Prostate gland (tissue), 2 donors: Measurements from ENCODE around the gene COTL1. TPM values are rescaled to one million over a fixed set of nuclear protein-coding genes. Genes with fewer than 3 reads are reported as not detected.
A peak's percentile ranks its signal among the peaks of the same experiment; 100 is the strongest.

Experiments used
- DNase-seq: peaks from one replicate; pipeline ENCODE4 v3.0.0-alpha.2; 2019; ENCODE audit warnings: low spot score
- H3K27ac ChIP-seq, 2 donors: fragments of 200-600 bp; sonication (generic); 2 replicates each; pipeline ENCODE4 v1.5.1; 2017 to 2019
- H3K27me3 ChIP-seq: fragments of 200-600 bp; sonication (generic); replicated peaks from 2 replicates; pipeline ENCODE4 v1.5.1; 2019; ENCODE audit not compliant: insufficient read depth
- H3K36me3 ChIP-seq, 2 donors: fragments of 200-600 bp; sonication (generic); 1 replicate in 1 of 2; 2 replicates in 1 of 2; pipeline versions ENCODE4 v1.5.1 to v1.8.1; 2017 to 2019
- H3K4me1 ChIP-seq: fragments of 200-600 bp; sonication (generic); replicated peaks from 2 replicates; pipeline ENCODE4 v1.5.1; 2019
- H3K4me3 ChIP-seq, 2 donors: fragments of 200-600 bp; sonication (generic); 2 replicates each; pipeline ENCODE4 v1.5.1; 2017 to 2019
- H3K9me3 ChIP-seq: fragments of 200-600 bp; sonication (generic); 2 replicates; pipeline ENCODE4 v1.5.1; 2017
- CTCF ChIP-seq, 4 experiments: fragments of 200-600 bp in 2 of 4; fragments of 450-650 bp in 2 of 4; sonication (generic) in 2 of 4; IDR thresholded peaks; 1 replicate in 3 of 4; 2 replicates in 1 of 4; pipeline ENCODE4 v1.5.1; 2016 to 2019; ENCODE audit warnings: antibody characterized with exemption in 4 of 4, mild to moderate bottlenecking in 2 of 4, moderate library complexity in 2 of 4
- POLR2A ChIP-seq: fragments of 450-650 bp; IDR thresholded peaks from one replicate; pipeline ENCODE4 v1.6.1; 2016; ENCODE audit warnings: antibody characterized with exemption, mild to moderate bottlenecking
- POLR2AphosphoS5 ChIP-seq: sonication (generic); formaldehyde crosslinking; IDR thresholded peaks from one replicate; pipeline ENCODE4 v1.6.1; 2017; ENCODE audit warnings: antibody characterized with exemption
- WGBS: methylation state at CpG from one replicate; pipeline ENCODE4 v1.1.5; 2018; 5-methylcytosine and 5-hydroxymethylcytosine counted together
- intact Hi-C: fragments of 100-400 bp; cut with DNase I; formaldehyde crosslinking; loops from one replicate; pipeline ENCODE4 v1.14.2; 2022
- total RNA-seq, 2 donors: library from RNA; depleted of rRNA; stranded (reverse); fragments of >200 nt; gene quantifications; one replicate each; pipeline ENCODE4 v1.1.0, GENCODE V29; 2016

COTL1 gene
- total RNA-seq, 2 donors from 2014 or later, result 46.8 to 110 TPM

- intact Hi-C loops, result no loop called here
- Histone ChIP-seq H3K27me3 (no peaks in the 10 kb centered on the region), H3K4me3 (no peak overlapping the region), H3K4me1 (no peaks in the 10 kb centered on the region), H3K36me3 (no peaks in the 10 kb centered on the region), H3K27ac (no peak overlapping the region), H3K9me3 (no peaks in the 10 kb centered on the region)
- TF ChIP-seq CTCF (IDR thresholded peaks at IDR 0.05), result no peak
- TF ChIP-seq POLR2AphosphoS5, result no peak
- no peak for TF ChIP-seq POLR2A
- WGBS, result 63% methylated on average over 6 of the region's 6 CpGs
- no peak for DNase-seq
Measured at GRCh38 chr16:84535408-84535807, 82.5 kb downstream of the COTL1 start.

- H3K36me3 ChIP-seq, result no peaks in the 10 kb centered on the region
- no peak overlapping the region for H3K4me3 ChIP-seq
- intact Hi-C loops, result loop anchor here (5.0 kb wide), 2 partner anchors 82 to 192 kb away; partner anchors contain the start of gene COTL1
- H3K9me3 ChIP-seq, result no peaks in the 10 kb centered on the region
- no peaks in the 10 kb centered on the region for H3K27me3 ChIP-seq
- H3K4me1 ChIP-seq, result no peaks in the 10 kb centered on the region
- TF ChIP-seq POLR2AphosphoS5 (no peak), POLR2A (no peak), CTCF (IDR thresholded peaks at IDR 0.05) (no peak)
- WGBS, result 97% methylated on average over 5 of the region's 5 CpGs
- no peak for DNase-seq
- no peak overlapping the region for H3K27ac ChIP-seq
Measured at GRCh38 chr16:84534815-84535214, 83.1 kb downstream of the COTL1 start.

GRCh38 chr16:84532855-84533486 is 84.9 kb downstream of the COTL1 start:
- no peak for DNase-seq
- intact Hi-C loops, result loop anchor here (5.0 kb wide), 2 partner anchors 84 to 194 kb away; partner anchors contain the start of gene COTL1
- WGBS, result 66% methylated on average over 11 of the region's 11 CpGs
- Histone ChIP-seq H3K36me3 (no peaks in the 10 kb centered on the region), H3K27me3 (no peaks in the 10 kb centered on the region), H3K4me3 (no peak overlapping the region), H3K27ac (peak overlapping the region; percentile 59), H3K4me1 (peaks cover under 1% of the 10 kb centered on the region), H3K9me3 (no peaks in the 10 kb centered on the region)
- TF ChIP-seq CTCF (IDR thresholded peaks at IDR 0.05), result no peak
- no peak for TF ChIP-seq POLR2AphosphoS5
- no peak for TF ChIP-seq POLR2A

GRCh38 chr16:84532291-84532724 is 85.6 kb downstream of the COTL1 start:
- H3K27ac ChIP-seq, result peak overlapping the region; percentile 59
- intact Hi-C loops, result loop anchor here (5.0 kb wide), 2 partner anchors 85 to 195 kb away; partner anchors contain the start of gene COTL1
- WGBS, result 9% methylated on average over 10 of the region's 10 CpGs

More at GRCh38 chr16:84532291-84532724, 85.6 kb downstream of the COTL1 start:
- TF ChIP-seq CTCF (IDR thresholded peaks at IDR 0.05) (no peak), POLR2AphosphoS5 (peak; percentile 70), POLR2A (no peak)
- Histone ChIP-seq H3K9me3 (no peaks in the 10 kb centered on the region), H3K36me3 (no peaks in the 10 kb centered on the region), H3K27me3 (no peaks in the 10 kb centered on the region), H3K4me1 (peaks cover 7% of the 10 kb centered on the region), H3K4me3 (no peak overlapping the region)
- peak; percentile 35 for DNase-seq
